OCI-LY1 (cell line): ENCODE measurements around the gene TNFSF4.

Experiments used
- H2AFZ ChIP-seq: fragments of 200-600 bp; sonication (generic), shearing (Covaris generic); 2 replicates; pipeline ENCODE4 v1.6.0; 2014; ENCODE audit warnings: antibody characterized with exemption, mild to moderate bottlenecking, low read length
- H3F3A ChIP-seq: fragments of 200-600 bp; sonication (generic), shearing (Covaris generic); 2 replicates; pipeline ENCODE4 v1.6.0; 2014; ENCODE audit warnings: mild to moderate bottlenecking, antibody characterized with exemption, low read length, moderate library complexity; ENCODE audit not compliant: insufficient read depth
- H3K27ac ChIP-seq: fragments of 200-600 bp; sonication (generic); 2 replicates; pipeline ENCODE4 v1.5.1; 2014; ENCODE audit warnings: low read length, mixed run types, mild to moderate bottlenecking, low read depth; ENCODE audit not compliant: poor library complexity, severe bottlenecking
- H3K27me3 ChIP-seq: fragments of 200-600 bp; sonication (generic); 2 replicates; pipeline ENCODE4 v1.6.0; 2014; ENCODE audit warnings: antibody characterized with exemption, mild to moderate bottlenecking, low read length, moderate library complexity; ENCODE audit not compliant: insufficient read depth
- H3K36me3 ChIP-seq: fragments of 200-600 bp; sonication (generic); 2 replicates; pipeline ENCODE4 v1.6.1; 2014; ENCODE audit warnings: mild to moderate bottlenecking, antibody characterized with exemption, low read length, moderate library complexity, mixed read lengths; ENCODE audit not compliant: insufficient read depth
- H3K4me1 ChIP-seq: fragments of 200-600 bp; sonication (generic); 2 replicates; pipeline ENCODE4 v1.5.1; 2014; ENCODE audit warnings: mild to moderate bottlenecking, low read length, moderate library complexity; ENCODE audit not compliant: insufficient read depth, severe bottlenecking
- H3K4me2 ChIP-seq: fragments of 200-600 bp; sonication (generic), shearing (Covaris generic); 2 replicates; pipeline ENCODE4 v1.6.1; 2014; ENCODE audit warnings: low read length
- H3K4me3 ChIP-seq: fragments of 200-600 bp; sonication (generic); 2 replicates; pipeline ENCODE4 v1.5.1; 2014; ENCODE audit warnings: low read length, low read depth, mild to moderate bottlenecking, mixed read lengths; ENCODE audit not compliant: poor library complexity, severe bottlenecking
- H3K79me2 ChIP-seq: fragments of 200-600 bp; shearing (Covaris generic); 2 replicates; pipeline ENCODE4 v1.6.1; 2016; ENCODE audit warnings: mixed run types, low read length, mixed read lengths; ENCODE audit not compliant: insufficient read depth
- H3K9ac ChIP-seq: fragments of 200-600 bp; sonication (generic), shearing (Covaris generic); 2 replicates; pipeline ENCODE4 v1.6.1; 2014; ENCODE audit warnings: mild to moderate bottlenecking, low read length, mixed read lengths
- H3K9me2 ChIP-seq: fragments of 200-600 bp; sonication (generic), shearing (Covaris generic); 2 replicates; pipeline ENCODE4 v1.6.1; 2014; ENCODE audit warnings: low read depth, mild to moderate bottlenecking, low read length, mixed read lengths
- H3K9me3 ChIP-seq: fragments of 200-600 bp; shearing (Covaris generic); 2 replicates; pipeline ENCODE4 v1.6.1; 2014; ENCODE audit warnings: low read length, mixed read lengths
- H4K20me1 ChIP-seq: fragments of 200-600 bp; sonication (generic), shearing (Covaris generic); 2 replicates; pipeline ENCODE4 v1.6.0; 2016; ENCODE audit warnings: mild to moderate bottlenecking, low read length; ENCODE audit not compliant: insufficient read depth
- EZH2 ChIP-seq: fragments of 200-600 bp; sonication (generic), shearing (Covaris generic); IDR thresholded peaks from 2 replicates; pipeline ENCODE4 v1.8.0; 2017; ENCODE audit warnings: borderline replicate concordance, mixed run types, mild to moderate bottlenecking, antibody characterized with exemption, low read length, moderate library complexity, mixed read lengths
- TF ChIP-seq, protein P1 (sequence below): fragments of 200-600 bp; sonication (generic), shearing (Covaris generic); IDR thresholded peaks from 2 replicates; pipeline ENCODE4 v1.5.1; 2017; ENCODE audit warnings: mild to moderate bottlenecking, antibody characterized with exemption, low read length, moderate library complexity, mixed read lengths

TNFSF4 gene

DNA sequence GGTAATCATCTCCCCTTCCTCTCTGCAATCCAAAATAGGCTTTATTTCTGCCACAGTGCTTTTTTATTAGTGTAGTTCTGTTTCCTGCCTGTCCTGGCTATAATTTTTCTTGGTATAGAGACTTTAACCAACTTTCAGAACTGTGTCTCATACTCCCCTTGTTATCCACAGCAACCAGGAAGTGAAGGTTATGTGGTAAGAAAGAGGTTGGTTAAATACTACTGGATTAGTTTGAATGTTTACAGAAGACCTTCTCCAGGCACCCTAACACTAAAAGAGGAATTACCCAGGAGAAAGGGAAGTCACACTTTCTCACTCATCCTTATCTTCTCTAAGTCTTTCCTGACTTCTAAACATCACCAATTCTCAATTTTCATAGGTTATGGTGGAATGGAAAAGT is 17.8 kb upstream of the TNFSF4 start:
- Histone ChIP-seq H3K9ac (no peak overlapping the region), H3K79me2 (no peaks in the 10 kb centered on the region), H3K9me3 (no peaks in the 10 kb centered on the region), H3K9me2 (no peaks in the 10 kb centered on the region), H3F3A (no peaks in the 10 kb centered on the region), H4K20me1 (no peaks in the 10 kb centered on the region), H3K4me3 (no peak overlapping the region), H2AFZ (no peak overlapping the region), H3K4me2 (no peak overlapping the region), H3K4me1 (no peaks in the 10 kb centered on the region), H3K27ac (no peak overlapping the region), H3K36me3 (no peaks in the 10 kb centered on the region), H3K27me3 (no peaks in the 10 kb centered on the region)
- TF ChIP-seq, protein P1, sequence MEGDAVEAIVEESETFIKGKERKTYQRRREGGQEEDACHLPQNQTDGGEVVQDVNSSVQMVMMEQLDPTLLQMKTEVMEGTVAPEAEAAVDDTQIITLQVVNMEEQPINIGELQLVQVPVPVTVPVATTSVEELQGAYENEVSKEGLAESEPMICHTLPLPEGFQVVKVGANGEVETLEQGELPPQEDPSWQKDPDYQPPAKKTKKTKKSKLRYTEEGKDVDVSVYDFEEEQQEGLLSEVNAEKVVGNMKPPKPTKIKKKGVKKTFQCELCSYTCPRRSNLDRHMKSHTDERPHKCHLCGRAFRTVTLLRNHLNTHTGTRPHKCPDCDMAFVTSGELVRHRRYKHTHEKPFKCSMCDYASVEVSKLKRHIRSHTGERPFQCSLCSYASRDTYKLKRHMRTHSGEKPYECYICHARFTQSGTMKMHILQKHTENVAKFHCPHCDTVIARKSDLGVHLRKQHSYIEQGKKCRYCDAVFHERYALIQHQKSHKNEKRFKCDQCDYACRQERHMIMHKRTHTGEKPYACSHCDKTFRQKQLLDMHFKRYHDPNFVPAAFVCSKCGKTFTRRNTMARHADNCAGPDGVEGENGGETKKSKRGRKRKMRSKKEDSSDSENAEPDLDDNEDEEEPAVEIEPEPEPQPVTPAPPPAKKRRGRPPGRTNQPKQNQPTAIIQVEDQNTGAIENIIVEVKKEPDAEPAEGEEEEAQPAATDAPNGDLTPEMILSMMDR = no peak
- no peak for TF ChIP-seq EZH2

GRCh38 chr1:173224280-173224892 is 17.3 kb upstream of the TNFSF4 start:
- Histone ChIP-seq H3K4me1 (no peaks in the 10 kb centered on the region), H3K9me2 (no peaks in the 10 kb centered on the region), H3K36me3 (no peaks in the 10 kb centered on the region), H3K9me3 (no peaks in the 10 kb centered on the region), H3F3A (no peaks in the 10 kb centered on the region), H3K27me3 (no peaks in the 10 kb centered on the region), H2AFZ (no peak overlapping the region), H3K27ac (no peak overlapping the region), H3K4me2 (no peak overlapping the region), H3K79me2 (no peaks in the 10 kb centered on the region), H3K4me3 (no peak overlapping the region), H4K20me1 (no peaks in the 10 kb centered on the region), H3K9ac (no peak overlapping the region)
- TF ChIP-seq, protein P1 = no peak
- TF ChIP-seq EZH2 = no peak

GRCh38 chr1:173223031-173223380 is 15.9 kb upstream of the TNFSF4 start:
- H4K20me1 ChIP-seq = no peaks in the 10 kb centered on the region
- H2AFZ ChIP-seq = no peak overlapping the region
- no peak overlapping the region for H3K4me3 ChIP-seq
- no peak overlapping the region for H3K27ac ChIP-seq
- no peak for TF ChIP-seq EZH2
- TF ChIP-seq, protein P1 = no peak
- no peak overlapping the region for H3K4me2 ChIP-seq
- H3K9ac ChIP-seq = no peak overlapping the region
- no peaks in the 10 kb centered on the region for H3K9me2 ChIP-seq
- no peaks in the 10 kb centered on the region for H3K27me3 ChIP-seq
- no peaks in the 10 kb centered on the region for H3K9me3 ChIP-seq
- H3K36me3 ChIP-seq = no peaks in the 10 kb centered on the region
- no peaks in the 10 kb centered on the region for H3K79me2 ChIP-seq
- no peaks in the 10 kb centered on the region for H3F3A ChIP-seq
- H3K4me1 ChIP-seq = no peaks in the 10 kb centered on the region
